A172 (cell line): ENCODE measurements around the gene TRPC3. TPM values are rescaled to one million over a fixed set of nuclear protein-coding genes. Genes with fewer than 3 reads are reported as not detected.
"Not testable (repeated sequence)": the region's sequence is repeated elsewhere in the genome, so short reads cannot be mapped to it uniquely, and the experiment has no call there.

ENCODE experiments used
- DNase-seq: peaks from one replicate; pipeline ENCODE4 v3.0.0-alpha.2; 2015; ENCODE audit warnings: low spot score
- total RNA-seq: library from RNA; depleted of rRNA; stranded (reverse); fragments of >200 nt; shearing (Covaris generic); gene quantifications from 2 replicates; pipeline ENCODE4 v1.2.3, GENCODE V29; 2014

TRPC3 gene
- total RNA-seq, 1 experiment from 2014 or later = 0.57 TPM

DNA sequence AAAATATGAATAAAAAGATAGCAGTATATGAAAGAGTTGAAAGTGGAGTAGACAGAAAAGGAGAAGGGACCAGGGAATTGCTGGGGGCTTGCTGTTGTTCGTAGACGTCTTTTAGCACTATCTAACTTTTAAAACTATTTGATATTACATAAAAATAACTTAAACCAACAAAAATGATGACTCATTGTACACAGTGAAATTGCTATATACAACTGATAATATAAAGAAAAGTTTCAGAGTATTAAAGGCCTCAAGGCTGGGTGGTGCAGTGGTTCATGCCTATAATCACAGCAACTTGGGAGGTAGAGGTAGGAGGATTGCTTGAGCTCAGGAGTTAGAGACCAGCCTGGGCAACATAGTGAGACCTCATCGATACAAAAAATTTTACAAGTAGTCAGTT lies 5.2 kb downstream of the TRPC3 start:
- no peak for DNase-seq

DNA sequence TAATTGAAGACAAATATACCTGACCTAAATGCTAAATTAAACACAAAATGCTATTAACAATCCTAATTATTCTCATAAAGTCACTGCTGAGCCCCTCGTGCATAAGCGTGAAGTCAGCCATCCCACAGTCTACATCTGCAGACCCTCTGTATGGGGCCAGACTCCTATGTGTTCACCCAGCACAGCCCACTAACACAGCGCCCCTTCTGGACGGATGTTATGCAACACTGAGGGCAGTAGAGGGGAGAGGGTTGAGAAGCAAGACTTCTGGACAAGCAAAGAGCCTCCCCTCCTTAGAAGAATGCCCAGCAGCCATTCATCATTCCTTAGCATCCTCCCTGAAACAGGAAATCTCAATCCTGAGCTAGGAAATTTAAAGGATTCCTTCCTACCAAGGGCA lies 7.9 kb downstream of the TRPC3 start:
- no peak for DNase-seq

DNA sequence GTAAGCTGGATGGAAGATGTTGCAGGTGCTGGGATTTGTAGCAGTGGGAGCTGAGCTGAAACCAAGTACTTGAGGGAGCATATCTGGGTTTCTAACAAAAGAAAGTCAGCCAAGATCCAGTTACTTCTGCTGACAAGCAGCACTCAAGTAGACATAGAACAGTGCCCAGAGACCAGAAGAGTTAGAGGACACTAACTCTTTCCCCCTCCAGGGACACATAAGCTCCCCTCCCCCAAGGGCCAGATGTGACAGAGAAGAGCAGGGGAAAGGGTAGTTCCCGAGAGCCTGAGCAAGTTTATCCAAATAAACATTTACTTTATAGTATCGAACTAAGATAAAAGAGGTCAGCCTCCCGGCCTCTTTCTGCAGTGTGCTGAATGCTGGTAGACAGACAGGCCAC lies 12.2 kb downstream of the TRPC3 start:
- no peak for DNase-seq

DNA sequence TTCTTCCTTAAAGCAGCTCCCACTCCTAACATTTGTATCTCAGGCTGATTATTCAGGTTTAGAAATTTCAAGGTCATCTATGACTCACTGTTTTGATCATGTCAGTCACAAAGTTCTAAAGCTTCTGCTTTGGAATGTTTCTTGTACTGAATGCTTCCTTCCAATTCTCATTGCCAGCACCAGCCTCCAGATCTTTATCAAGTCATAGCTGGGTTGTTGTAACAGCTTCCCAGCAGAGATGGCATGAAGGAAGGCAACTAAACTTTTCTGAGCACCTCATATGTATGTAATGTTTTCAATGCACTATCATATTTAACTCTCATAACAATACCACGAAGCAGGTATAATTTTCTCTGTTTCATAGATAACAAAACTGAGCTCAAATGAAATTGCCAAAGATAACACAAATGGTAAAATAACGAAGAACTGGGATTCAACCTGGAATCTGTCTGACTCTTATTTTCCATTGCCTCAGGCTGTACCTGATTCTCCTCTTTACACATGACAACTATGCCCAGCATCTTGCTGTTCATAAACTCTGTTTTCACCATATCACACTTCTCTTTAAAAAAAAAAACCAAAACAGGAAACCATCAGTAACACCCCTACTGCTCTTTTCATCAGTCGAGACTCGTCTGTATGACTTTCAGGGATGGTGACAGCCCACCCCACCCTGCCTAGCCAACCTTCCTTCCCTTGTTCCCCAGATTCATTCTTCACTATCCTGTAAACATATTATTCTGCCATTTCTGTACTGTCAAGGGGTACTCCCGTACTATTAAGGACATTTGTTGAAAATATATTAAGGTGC lies 13.4 kb downstream of the TRPC3 start:
- no peak for DNase-seq

DNA sequence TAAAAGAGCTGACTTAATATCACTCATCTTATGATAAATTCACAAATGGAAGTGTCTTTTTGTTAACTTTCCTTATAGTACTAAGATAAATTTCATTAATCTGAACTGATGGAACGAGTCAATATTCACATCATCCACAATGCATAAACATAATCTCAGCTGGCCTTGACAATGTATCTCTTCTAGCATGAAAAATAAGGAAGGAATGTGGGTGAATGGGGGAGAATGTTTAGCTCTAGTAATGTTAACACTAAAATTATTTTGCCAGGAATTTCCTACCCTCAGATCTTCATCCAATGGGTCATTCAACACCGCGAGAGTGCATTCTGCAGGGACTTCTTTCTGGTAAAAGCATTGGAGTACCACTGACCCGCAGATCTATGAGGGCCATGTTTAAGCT lies 15.8 kb downstream of the TRPC3 start:
- no peak for DNase-seq

DNA sequence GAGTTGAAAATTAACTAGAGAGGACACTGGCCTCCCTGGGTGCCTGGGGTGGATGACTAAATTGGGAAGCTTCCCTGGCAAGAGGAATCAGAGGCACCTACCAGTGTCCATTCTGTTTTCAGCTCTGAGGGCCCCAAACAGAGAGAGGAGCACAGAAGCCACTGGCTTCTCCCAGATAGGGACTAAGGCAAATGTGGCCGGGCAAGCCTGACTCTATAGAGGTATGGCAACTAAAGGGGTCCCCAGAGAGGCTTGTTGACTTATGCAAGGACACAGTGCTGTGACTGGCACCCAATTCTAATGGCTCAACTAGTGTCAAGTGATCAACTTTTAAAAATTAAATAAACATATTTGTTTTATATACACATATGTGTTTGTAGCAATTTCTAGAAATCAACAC lies 17.2 kb downstream of the TRPC3 start:
- no peak for DNase-seq

DNA sequence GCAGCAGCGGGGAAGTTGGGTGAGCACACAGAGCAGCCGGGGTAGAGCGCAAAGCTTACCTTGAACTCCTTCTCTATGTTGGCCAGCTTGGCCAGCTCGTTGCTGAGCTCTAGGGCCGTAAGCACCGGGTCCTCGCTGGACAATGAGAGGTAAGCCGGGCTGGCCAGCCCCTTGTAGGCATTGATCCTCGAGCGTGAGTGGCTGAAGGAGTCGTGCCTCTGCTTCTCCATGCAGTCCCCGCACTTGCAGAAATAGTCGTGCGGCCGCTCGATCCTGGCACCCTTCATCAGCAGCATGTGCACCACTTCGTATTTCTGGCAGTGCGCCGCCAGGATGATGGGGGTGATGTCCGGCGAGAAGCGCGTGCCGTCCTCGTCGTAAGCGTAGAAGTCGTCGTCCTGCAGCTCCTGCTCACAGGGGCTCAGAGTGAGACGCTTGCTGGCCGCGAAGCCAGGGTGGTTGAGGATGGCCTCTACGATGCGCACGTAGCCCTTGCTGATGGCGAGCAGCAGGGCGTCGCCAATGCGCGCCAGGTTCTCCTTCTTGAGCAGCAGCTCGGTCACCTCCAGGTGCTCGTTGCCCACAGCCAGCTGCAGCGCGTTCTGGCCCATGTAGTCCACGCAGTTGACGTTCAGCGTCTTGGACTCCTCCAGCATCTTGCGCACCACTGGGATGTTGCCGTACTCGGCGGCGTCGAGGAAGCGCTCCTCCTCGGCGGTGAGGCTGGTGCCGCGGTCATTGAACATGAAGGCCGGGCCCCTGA lies 19.5 kb downstream of the TRPC3 start:
- DNase-seq = no peak

DNA sequence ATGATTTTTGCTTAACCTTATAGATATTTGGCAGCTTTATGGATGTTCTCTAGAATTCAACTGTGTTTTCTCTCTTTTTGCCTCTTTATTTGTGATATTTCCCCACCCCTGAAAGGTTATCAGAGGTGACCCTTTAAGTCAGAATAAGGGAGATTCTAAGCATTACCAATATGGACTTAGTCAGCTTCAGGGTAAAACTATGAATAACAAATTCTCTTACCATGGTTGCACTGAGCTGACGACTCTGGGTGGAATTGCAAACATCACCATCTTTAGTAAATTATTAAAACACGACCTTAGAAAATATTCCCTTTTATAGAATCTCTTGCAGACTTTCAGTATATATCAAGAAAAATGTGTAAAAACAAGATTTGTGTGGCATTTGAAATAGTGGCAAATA lies 21.6 kb downstream of the TRPC3 start:
- DNase-seq = no peak

DNA sequence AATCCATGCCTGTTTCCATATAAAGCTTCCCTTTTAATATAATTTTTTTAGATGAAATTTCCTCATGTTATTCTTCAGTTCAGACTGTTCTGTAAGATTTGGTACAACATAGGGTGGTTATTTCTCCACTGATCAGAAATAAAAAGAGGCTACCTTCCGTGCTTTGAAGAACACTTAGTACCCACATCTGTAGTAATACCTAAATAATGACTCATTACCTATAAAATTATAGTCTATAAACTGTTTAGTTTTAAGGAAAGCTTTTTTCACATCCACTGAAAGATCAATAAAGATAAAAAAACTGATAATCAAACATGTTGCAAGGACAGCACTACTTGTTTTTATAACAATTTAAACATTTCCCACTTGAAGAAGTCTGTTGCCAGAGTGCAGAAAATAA lies 23.9 kb downstream of the TRPC3 start:
- DNase-seq = no peak

DNA sequence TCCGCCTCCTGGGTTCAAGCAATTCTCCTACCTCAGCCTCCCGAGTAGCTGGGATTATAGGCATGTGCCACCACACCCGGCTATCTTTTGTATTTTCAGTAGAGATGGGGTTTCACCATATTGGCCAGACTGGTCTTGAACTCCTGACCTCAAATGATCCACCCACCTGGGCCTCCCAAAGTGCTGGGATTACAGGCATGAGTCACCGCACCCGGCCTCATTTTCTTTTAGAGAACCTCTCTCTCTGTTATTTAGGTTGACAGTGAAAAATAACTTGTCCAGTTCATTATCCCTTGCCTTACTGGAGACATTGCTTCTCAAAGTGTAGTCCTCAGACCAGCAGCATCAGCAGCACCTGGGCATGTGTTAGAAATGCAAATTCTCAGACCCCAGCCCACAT lies 25.4 kb downstream of the TRPC3 start:
- DNase-seq = not testable (repeated sequence)

DNA sequence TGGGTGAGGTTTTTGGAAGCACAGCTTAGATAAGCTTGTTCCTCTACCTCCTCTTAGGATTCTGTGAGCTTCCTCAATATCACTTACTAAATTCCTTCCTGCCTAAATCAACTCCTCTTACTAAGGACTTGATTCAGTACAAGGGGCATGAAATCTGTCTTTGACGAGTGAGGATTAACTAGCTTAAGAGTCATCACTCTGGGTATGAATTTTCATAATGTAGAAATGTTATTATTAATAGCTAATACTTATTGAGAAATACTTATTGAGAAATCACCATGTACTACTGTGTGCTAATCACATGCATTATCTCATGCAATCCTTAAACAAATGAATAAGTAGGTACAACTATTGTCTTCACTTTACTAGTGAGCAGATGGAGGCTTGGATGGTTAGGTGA lies 28.6 kb downstream of the TRPC3 start:
- no peak for DNase-seq

DNA sequence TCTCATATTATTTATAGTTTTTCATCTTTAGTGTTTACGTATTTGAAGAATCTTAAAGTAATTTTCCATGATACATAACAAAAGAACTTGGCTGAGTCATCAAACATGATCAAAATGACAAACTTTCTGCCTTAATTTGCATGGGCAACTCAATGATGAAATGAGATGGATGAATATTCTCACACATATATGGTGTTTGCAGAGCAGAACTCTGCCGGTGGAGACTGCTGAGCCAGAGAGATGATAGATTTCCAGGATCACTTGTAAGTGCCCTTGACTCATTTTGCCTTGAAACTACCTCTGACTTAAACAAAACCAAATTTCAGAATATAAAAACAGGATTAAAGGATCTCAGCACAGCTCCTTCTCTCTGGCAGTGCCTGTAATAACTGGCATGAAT lies 38.2 kb downstream of the TRPC3 start:
- no peak for DNase-seq

DNA sequence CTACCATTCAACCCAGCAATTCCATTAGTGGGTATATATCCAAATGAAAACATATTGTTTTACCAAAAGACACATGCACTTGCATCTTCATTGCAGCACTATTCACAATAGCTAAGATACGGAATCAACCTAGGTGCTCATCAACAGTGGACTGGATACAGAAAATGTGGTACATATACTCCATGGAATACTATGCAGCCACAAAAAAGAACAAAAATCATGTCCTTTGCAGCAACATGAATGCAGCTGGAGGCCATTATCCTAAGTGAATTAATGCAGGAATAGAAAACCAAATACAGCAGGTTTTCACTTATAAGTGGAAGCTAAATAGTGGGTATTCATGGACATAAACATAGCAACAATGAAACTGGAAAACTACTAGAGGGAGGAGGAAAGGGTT lies 43.5 kb downstream of the TRPC3 start:
- DNase-seq = no peak

DNA sequence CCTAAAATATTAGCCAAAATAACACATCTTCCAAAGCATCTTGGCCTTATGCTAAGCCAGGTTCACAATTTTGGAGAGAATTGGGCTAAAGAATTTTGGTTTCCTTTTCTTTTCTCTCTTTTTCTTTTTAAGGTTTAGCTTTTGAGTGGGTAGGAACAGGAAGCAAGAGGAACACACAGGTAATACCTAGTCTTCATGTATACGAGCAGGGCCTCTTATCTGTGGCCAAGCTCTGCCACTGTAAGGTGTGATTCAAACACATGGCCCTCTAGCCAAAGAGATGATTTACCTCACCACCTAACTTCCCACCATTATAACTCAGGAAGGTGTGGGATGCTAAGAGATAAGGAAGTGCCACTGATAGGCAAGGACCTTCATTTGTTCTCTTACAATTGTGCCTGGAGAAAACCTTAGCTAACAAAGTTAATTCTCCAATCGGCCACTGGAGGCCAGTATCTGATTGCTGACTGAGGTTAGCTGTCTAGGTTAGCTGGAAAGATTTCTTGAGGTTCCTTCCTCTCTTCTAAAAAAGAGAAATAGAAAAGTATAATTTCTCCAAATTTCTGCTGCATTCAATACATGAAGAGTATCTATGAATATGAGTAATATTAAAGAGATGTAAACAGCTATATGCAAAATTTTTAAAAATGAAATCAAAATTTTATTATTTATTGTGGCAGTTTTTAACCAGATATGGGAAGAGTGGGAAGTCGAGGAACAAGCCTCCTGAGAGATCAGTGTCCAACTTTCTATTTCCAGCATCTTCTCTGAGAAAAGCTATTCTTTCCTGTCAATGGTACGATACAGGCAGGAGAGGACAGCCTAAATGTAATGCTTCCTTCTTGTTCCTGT lies 51.5 kb downstream of the TRPC3 start:
- peak; percentile 52 for DNase-seq

DNA sequence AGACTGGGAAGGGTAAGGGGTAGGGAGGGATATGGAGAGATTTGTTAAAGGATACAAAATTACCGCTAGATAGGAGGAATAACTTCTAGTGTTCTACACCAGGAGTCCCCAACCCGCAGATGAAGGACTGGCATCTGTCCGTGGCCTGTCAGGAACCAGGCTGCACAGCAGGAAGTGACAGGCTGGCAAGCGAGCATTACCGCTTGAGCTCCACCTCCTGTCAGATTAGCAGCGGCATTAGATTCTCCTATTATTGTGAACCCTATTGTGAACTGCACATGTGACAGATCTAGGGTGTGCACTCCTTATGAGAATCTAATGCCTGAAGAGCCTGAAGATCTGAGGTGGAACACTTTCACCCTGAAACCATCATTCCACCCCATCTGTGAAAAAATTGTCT lies 53.7 kb downstream of the TRPC3 start:
- no peak for DNase-seq

DNA sequence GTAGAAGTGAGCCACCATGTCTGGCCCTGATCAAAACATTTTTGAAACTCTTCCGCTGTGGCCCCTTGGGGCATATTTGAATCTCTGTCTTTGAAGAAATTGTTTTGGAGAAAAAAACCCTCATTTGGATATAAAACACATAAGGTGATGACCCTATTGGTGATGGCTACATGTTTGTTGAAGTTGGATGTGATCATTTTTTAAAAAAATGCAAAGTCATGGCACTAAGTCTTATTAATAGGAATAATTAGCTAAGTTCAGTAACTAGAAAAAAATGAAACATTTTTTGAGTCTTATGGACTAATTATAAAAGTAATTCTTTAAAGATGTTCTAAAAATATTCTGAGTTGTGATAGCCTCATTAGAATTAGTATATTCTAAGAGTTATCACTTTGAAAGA lies 63.7 kb downstream of the TRPC3 start:
- no peak for DNase-seq

DNA sequence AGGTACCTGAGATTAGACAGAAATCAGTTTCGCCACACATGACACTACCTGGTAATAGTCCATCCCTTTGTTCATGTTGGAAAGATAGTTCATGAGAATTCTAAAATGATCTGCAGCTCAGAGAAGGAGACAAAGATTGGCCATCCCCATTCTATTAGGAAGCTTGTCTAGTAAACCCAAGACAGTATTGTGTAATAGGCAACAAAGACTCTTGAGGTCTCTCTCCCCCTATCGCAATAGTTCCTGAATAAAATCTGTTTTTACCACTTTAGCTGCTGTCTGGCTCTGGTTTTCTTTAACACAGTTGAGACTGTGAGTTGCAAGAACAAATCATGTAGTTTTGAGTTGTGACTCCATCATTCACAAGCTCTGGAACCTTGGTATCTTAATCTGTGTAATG lies 66.7 kb downstream of the TRPC3 start:
- no peak for DNase-seq

DNA sequence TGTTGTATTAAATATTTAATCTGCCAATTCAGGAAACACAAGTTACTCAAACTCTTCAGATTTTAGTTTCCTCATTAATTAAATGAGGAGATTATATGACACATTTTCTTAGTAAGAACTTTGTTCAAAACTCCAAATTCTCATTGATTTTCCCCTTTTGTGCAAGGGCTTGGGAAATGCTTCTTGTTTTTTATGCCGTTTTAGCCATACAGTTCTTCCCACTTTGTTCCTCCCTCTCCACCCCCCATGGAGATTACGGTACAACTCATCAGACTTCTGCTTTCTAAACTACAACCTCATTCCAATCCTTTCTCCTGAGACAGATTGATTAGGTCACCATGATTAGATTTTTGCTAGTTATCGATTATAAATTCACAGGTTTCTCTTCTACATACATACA lies 70.7 kb downstream of the TRPC3 start:
- no peak for DNase-seq

DNA sequence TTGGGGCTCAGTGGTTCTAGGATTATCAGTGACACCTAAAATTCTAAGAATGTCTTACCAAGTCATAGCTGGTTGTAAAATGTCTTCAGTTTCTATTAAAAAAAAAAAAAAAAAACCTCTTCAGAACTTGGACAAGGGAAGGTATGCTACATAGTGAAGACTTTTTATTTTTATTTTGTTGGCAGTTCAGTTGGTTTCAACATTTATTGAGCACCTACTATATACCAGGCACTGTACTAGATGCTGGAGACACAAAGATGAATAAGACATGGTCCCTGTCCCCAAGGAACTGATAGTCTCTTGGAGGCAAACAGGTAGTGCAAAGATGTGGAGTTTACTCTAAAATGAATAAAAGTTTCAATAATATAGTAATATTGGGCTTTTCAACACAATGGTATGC lies 72.7 kb downstream of the TRPC3 start:
- DNase-seq = no peak

DNA sequence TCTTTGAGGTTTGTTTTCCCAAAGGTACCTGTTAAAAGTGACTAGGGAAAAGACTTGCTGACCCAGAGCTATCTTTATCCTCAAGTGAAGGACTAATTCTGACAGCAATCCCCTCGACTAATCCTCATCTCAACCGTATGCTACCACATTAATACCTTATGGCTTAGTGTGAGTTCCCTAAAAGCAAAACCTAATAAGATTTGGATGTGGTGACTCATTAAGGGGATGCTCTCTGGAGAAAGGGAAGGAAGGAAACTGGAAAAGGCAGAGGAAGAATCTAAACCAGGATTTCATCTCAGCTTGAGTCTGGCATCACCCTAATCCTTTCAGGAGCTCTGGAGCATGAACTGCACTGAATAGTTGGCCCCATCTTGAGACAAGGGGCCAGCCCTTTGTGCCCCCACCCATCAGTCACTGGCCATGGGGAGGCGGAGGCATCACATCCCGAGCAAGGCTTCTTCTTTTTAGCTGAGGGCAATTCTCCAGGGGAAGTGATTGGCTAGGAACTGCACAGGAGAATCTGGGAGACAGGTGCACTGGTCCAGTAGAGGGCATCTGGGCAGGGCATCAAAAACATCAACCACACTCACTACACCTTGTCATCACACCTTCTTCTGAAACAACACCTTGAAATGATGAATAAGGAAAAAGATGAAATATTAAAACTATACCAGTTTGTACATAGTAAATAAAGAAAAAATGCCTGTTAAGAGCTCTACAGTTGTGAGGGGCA lies 74.7 kb downstream of the TRPC3 start:
- no peak for DNase-seq

DNA sequence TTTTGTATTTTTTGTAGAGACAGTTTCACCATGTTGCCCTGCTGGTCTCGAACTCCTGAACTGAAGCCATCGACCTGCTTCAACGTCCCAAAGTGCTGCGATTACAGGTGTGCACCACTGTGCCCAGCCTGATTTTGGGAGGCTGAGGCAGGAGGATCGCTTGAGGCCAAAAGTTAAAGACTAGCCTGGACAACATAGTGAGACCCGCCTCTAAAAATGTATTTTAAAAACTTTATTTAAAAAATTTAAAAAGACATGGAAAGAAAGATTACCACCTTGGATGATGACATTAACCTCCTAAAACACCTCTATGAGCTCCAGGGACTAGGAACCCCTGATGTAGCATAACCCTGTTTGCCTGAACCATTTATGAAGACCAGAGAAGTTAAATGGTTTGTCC lies 75.8 kb downstream of the TRPC3 start:
- no peak for DNase-seq

DNA sequence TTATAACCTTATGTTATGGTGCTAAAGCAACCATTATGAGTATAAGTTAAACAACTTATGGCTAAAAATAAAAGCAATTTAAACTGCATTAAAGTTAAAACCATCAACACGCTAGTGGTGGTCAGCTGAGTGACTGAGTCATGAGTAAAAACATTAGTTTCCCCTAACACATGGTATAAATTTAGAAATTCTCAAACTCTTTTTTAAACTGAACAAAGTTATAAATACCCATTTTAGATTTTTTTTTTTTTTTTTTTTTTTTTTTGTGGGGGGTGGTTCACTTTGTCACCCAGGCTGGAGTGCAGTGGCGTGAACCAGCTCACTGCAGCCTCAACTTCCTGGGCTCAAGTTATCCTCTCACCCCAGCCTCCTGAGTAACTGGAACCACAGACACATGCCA lies 76.2 kb downstream of the TRPC3 start:
- DNase-seq = no peak
